ENCODE results near the gene FA2H.

GRCh38 chr16:74795104-74795503, 20.5 kb upstream of the FA2H start:
- TF ChIP-seq CTCF (IDR thresholded peaks at IDR 0.05) (no peak), ZFX (IDR thresholded peaks at IDR 0.05; ENCODE audit: borderline replicate concordance) (no peak)
